ENCODE results near the gene HEG1.

The HEG1 gene

DNA sequence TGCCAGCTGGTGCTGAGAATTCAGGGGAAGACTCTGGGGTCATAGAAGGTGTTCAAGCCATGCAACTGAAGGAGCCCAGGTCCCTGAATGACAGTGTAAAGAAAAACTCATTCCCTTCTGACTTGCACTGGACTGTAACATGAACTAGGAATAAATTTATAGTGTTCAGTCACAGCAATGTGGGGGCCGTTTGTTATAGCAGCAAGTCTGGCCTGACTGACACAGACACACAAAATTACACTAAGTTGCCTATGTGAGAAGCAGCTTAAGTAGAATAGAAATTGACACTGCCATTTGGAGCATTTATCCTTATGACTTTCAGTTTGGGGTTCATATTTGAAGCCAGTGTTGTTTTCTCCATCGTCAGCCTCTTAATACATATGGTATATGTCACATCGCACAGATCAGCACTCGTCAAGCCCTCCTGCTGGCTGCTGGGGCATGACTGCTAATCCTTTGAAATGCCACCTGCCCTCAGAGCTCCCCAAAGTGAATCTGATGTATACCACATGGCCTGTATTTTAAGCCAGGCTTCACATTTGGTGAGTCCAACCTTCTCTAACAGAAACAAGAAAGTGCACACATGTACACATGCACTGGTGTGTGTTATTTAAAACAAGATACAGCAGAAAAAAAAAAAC is 17.1 kb upstream of the HEG1 start:
- in situ Hi-C loops (cut with MboI; ENCODE audit: low sequenced_read_pairs): no loop called here

DNA sequence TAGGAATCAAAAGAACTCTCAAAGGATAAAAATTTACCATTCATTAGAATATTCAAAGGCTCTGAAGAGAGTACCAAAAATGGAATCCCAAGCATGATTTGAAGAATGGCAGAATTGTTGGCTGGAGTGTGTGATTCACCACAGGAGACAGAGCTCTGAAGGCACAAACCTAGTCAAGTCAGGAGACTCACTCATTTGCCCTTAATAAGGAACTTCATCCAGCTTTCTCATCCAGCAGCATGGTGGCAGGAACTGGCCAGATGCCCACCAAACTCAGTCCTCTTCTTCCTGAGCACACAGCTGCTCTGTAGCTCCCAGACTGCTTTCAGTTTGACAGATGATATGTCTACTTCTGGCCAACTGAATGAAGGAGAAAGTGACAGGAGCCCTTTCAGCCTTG is 16.5 kb upstream of the HEG1 start:
- in situ Hi-C loops (cut with MboI; ENCODE audit: low sequenced_read_pairs): no loop called here

DNA sequence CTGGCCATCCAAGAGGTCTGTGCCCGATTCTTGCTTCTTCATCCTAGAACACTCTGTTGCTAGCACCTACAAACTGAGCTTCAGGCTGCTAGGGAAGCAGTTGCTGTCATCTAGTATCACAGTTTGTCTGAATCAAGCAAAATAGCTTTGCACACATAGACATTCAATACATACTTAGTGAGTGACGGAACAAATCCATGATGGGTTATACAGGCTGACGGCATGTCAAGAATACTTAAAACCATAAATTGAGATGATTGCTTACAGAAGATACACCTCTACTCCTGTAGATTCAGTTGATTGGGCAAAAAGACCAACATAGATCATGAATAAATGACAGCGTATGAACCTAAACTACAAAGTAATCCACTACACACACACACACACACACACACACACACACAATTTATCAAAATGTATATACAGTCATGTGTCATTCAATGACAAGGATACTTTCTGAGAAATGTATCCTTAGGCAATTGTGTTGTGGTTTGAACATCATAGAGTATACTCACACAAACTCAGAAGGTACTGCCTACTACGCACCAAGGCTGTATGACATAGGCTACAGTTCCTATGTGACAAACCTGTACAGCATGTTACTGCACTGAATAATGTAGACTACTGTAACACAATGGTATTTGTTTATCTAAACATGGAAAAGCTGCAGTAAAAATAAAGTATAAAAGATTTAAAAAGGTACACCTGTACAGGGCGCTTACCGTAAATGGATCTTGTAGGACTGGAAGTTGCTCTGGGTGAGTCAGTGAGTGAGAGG is 14.4 kb upstream of the HEG1 start:
- in situ Hi-C loops (cut with MboI; ENCODE audit: low sequenced_read_pairs): no loop called here

DNA sequence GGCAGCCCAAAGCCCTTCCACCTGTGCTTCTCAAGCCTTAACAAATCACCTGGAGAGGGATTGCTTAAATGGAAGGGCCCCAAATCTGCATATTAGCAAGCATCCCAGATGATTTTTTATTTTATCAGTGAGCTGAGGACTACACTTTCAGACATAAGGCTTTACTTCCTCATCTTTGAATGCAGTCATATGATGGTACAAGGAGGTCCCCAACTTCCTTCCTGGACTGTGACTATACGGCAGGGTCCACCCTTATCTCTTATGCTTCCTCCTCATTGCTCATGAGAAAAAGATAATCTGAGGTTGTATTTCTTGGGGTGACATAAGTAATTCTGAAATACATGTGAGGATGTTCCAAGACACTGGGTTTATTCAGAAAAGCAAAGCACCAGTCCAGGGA is 13.7 kb upstream of the HEG1 start:
- in situ Hi-C loops (cut with MboI; ENCODE audit: low sequenced_read_pairs): no loop called here

DNA sequence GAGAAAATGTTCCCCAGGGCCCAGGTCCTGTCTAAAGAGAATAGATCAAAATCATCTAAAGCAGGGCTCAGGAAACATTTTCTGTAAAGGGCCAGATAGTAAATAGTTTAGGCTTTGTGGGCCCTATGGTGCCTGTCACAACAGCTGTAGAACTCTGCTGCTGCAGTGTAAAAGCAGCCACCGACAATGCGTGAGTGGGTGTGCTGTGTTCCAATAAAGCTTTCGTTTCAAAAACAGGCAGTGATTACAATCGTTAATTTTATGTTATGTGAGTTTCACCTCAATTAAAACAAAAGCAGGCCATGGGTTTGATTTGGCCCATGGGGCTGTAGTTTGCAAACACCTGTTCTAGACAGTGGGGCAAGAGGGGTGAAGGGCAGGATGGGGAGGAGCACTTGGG is 12.5 kb upstream of the HEG1 start:
- in situ Hi-C loops (cut with MboI; ENCODE audit: low sequenced_read_pairs): no loop called here

DNA sequence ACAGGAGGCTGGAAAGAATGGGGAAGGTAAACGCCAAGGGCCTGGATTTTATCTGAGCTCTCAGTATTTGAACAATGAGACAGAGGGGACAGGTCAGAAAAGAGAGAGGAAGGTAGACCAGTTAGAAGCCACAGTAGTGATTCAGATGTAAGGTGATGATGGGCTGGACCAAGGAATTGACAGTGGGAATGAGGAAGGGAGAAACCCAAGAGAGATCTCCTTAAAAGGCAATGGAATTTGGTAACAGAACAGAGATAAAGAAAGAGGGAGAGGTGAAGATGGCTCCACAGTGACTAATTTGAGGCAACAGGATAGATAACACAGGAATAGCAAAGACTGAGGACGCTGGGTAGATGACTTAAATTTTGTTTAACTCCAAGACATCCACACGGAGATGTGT is 11.4 kb upstream of the HEG1 start:
- in situ Hi-C loops (cut with MboI; ENCODE audit: low sequenced_read_pairs): no loop called here

DNA sequence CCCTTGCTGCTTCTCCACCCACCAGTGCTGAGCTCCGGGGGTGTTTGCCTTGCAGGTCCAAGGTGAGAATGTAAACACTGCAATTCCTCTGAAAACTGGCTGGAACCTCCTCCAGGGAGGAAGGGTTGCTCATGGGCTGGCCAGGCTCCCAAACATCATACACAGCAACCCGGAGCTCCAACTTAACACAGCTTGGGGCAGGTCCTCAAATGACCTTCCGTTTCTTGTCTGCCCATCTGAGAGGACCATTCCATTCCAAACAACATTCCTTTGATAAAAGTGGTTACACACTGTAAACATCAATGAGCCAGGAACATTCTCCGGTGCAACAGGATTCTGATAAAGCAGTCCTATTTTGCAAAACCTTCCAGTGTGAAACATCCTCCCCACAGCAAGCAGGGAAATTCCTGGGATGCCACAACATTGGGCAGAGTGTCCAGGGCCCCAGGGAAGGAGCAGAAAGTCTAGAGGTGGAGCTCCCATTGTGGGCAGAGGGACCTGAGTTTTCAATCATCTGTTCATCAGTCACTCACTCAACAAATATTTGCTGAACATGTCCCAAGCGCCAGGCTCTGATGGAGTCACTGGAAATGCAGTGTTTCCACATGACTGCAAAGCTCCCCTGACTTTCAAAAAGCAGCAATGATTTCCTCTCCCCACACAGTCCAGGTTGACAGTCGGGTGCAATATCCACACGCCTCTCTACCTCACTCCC is 7.3 kb upstream of the HEG1 start:
- in situ Hi-C loops (cut with MboI; ENCODE audit: low sequenced_read_pairs): no loop called here

DNA sequence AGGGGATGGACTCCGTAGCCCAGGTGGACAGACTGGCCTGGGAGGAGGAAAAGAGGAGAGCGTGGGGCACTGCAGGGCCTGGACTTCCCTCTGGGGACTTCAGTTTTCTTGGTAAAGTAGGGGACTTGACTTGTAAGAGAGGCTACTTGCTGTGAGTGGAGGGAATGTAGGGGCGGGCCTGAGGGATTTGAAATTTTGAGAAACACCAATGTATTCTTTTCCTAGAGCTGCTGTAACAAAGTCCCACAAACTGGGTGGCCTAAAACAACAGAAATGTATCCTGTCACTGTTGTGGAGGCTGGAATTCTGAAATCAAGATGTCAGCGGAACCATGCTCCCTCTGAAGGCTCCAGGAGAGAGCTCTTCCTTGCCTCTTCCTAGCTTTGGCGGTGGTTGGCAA is 5.8 kb upstream of the HEG1 start:
- in situ Hi-C loops (cut with MboI; ENCODE audit: low sequenced_read_pairs): no loop called here

DNA sequence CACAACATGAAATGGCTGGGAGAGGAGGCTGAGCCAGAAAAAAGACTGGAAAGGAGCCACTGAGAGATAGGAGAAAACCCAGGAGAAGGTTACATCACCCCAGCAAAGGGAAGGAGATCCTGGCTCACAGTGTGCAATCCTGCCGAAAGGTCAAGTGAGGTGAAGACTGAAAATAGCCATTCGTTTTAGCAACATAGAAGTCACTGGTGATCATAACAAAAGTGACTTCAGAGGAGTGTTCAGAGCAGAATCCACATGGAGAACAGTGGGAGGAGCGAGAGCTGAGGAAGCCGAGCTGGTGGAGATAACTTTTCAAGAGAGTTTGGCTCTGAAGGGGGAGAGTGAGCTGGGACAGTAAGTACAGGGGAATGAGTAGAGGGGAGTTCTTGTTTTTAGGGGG is 5.4 kb upstream of the HEG1 start:
- in situ Hi-C loops (cut with MboI; ENCODE audit: low sequenced_read_pairs): no loop called here

DNA sequence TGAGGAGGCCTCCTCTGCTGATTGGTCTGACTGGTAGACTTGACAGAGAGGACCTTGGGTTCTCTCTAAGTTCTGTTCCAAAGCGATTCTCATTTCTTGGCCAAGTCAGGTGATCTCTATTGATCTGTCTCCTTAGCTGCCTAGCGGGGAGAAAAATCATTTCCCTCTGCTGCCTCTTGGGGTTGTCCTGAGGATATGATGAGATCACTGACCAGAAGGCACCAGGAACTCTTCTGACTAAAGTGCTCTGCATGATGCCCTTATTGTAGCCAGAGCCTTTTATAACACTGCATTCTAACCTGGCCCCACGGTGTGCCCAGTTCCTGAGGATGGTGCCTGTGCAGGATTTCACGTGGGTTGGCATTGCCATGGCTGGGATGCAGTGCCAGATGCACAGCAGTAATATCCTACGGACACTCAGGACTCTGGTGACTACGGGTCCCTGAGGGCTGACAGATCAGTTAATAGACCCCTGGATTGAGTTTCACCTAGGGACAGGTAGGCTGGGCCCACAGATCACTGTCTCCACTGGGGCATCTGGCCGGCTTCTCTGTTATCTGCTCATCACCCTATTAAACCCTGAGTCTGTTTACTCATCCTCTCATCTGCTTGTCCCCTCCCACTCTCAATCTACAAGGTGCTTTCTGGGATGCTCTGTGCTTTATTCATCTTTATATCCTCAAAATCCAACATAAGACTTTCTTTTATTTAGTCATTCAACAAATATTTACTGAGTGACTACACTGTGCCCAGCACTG is 3.9 kb upstream of the HEG1 start:
- in situ Hi-C loops (cut with MboI; ENCODE audit: low sequenced_read_pairs): no loop called here

DNA sequence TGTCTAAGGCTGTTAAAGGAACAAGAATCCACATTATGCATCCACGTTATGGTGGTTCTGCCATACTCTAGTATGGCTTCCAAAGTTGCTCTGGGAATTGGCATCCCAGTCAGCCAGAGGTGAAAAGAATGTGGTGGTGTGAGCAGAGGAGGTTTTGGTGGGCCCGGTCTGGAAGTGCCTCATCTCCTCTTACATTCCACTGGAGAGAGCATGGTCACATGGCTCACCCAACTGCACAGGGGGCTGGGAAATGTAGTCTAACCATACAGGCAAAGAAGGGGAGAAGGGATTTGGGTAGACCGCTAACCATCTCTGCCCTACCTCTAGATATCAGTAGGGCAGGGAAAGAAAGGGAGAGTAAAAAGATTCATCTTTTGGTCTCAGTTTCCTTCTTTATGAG is 3.2 kb upstream of the HEG1 start:
- in situ Hi-C loops (cut with MboI; ENCODE audit: low sequenced_read_pairs): no loop called here

DNA sequence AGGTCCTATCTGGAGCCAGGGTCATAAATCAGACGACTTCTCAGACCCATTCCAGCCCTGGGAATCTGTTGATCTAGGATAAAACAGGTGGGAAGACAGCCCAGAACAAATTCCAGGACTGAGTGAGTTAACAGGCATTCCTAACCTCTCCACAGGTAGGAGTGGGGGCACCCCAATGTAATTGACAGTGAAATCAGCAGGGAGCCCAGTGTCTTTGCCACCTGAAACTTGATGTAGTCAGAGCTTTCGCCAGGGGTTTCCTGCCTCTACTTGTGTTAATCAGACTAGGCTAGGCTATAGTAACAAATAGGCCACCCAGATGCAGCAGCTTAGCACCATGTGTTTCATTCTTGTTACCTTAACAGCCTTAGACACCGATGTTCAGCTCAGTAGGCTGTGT is 2.7 kb upstream of the HEG1 start:
- in situ Hi-C loops (cut with MboI; ENCODE audit: low sequenced_read_pairs): no loop called here

DNA sequence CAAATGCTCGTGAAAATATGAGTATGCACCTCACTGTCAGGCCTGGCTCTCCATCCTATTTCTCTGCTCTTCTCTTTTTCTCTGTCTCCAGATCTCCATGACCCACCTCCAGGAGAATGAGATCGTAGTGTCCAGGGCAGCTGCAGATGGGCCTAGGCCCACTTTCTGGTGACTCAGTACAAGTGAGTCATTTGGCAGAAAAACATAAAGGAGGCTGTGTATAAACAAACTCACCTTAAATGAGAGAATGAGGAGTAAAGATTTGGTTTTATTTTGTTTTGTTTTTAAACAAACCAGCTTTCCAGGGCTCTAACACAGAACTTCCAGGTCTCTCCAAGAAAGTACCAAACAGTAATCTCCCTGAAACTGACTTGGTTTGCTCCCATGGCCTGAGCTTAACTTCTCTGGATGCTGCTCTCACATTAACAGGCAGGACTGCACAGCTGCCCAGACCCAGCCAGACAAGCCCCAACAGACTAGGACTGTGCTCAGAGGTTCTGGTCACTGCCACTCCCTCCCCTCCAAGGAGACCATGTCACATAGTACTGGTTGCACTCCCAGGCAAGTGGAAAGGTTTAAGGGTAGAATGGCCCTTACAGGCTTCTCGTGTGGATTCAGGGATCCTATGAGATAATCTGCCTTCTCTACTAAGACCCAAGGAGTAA is 1.5 kb upstream of the HEG1 start:
- in situ Hi-C loops (cut with MboI; ENCODE audit: low sequenced_read_pairs): no loop called here

DNA sequence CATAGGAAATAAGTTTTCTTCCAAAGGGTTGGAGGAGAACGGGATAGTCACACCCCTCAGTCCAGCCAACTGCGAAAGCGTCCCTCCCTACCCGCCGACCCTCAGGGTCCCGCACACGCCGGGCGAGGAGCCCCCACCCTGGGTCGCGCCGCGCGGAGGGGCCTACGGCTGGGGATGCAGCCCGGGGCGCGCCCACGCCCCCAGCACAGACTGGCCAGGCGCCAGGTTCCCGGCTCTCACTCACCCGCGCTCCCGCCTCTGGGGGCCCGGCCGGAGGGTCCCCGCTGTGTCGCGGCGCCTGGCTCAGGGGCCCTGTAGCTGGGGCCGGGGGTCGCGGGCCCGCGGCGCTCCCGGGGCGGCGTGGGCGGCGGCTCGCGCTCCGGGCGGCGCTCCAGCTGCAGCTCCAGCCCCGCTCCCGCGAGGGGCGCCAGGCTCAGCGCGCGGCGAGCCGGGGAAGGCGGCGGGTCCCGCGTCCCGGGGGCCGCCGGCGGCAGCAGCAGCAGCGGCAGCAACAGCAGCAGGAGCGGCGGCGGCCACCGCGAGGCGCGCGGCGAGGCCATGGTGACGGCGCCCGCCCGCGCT is 375 bp downstream of the HEG1 start:
- in situ Hi-C loops (cut with MboI; ENCODE audit: low sequenced_read_pairs): no loop called here

DNA sequence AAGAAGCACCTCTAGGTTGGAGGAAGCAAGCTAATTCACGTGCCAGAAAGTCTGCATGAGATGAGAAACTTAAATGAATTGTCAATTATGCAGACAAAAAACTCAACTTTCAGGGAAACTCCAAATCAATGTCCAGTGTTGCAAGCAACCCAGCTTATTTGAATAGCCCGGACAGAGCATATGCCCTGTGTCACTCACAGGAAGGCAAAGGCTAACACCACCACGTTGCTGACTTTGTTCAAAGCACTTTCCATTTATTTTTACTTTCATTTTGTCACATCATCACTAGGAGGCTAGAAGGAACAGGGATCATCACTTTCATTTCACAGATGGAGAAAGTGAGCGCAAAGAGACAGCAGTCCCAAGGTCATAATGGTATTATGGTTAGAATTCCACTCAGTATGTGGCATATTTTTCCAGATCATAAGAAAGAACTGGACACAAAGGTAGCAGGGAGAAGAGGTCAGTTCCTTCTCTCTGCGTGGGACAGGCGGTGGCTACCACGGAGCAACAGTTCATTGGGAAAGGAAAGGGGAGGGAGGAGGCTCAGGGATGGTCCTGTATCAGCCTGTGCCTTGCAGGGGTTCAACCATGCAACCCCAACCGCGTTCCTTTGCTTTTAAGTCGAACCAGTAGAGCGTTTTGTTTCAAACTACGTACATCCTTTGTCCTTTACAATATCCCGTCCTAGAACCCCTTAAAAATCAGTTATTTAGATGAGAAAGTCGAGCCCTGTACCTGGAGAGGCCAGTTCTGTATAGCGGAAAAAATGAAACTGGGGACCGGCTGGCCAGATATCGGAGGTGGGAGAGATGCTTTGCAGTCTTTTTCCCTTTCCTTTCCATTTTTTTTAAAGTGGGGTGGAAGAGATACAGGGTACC is 1.1 kb downstream of the HEG1 start:
- in situ Hi-C loops (cut with MboI; ENCODE audit: low sequenced_read_pairs): no loop called here

DNA sequence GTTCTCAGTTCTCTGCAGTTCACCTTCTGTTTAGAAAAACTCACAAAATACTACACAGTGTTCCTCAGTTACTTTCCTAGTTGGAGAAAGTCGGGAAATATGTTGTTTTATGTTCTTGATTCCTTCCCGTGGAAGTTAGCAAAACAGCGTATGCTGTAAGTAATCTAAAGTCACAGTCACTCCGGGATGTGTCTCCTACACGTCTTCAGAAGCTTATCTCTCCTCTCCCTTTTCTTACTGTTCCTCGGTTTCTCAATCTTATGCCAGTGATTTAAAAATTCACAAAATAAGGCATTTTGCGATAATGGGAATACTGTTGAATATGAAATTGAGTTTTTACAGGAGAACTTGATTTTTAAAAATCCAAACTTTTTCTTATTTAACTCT is 1.7 kb downstream of the HEG1 start:
- in situ Hi-C loops (cut with MboI; ENCODE audit: low sequenced_read_pairs): no loop called here

DNA sequence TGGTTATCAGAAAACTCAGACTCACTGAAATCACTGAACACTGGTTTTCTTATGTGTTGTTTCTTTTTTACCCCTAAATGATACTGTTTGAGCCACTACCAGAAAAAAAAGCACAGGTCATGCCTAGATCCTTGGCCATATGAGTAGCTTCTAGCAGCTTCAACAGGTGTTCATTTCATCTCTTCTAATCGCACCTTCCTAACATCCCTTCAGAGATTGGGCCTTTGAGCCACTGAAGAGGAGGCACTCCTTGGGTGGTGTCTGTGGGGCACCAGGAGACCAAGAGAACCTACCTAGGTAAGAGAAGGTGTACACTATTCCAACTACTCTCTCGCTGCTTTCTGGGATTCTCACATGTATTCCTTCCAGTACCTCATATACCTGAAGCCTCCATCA is 2.5 kb downstream of the HEG1 start:
- in situ Hi-C loops (cut with MboI; ENCODE audit: low sequenced_read_pairs): no loop called here

DNA sequence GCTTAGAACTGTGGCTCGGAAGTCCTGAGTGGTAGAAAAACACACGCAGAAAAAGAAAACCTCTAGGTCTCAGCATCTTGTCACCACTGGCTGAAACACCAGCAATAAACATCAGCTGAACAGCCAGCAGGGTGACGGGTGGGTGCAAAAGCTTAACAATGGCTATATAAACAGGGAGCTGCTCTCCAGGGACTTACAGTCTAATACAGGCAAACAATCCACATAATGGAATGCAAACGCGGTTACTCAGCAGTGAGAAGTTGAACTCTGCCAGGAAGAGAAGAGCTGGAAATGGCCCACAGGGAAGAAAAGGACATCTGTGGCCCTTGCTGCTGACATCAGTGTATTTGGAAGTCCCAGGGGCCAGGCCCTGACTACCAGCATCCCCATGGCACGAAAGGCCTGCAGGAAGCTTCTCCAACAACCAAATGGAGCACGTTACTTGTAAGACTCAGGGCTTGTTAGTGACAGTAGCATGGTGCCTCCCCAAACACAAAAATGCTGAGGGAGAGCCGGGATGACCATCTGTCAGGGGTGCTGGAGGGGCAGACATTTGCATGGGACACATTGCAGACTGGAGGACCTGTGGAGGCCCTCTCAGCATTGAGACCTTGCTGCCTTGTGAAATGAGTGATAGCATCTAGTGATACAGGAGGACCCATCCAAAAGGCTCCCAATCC is 3.0 kb downstream of the HEG1 start:
- in situ Hi-C loops (cut with MboI; ENCODE audit: low sequenced_read_pairs): no loop called here
